HG03159 (cell line): ENCODE results near the gene NOP14.
A peak's percentile ranks its signal among the peaks of the same experiment; 100 is the strongest.
"Not testable (repeated sequence)": the region's sequence is repeated elsewhere in the genome, so short reads cannot be mapped to it uniquely, and the experiment has no call there.

ENCODE experiments used
- ATAC-seq: cut with Tn5 transposase; IDR thresholded peaks from one replicate; pipeline ENCODE4 v1.9.1; 2021; ENCODE audit warnings: mild to moderate bottlenecking, moderate library complexity; ENCODE audit not compliant: unreplicated experiment

The NOP14 gene

DNA sequence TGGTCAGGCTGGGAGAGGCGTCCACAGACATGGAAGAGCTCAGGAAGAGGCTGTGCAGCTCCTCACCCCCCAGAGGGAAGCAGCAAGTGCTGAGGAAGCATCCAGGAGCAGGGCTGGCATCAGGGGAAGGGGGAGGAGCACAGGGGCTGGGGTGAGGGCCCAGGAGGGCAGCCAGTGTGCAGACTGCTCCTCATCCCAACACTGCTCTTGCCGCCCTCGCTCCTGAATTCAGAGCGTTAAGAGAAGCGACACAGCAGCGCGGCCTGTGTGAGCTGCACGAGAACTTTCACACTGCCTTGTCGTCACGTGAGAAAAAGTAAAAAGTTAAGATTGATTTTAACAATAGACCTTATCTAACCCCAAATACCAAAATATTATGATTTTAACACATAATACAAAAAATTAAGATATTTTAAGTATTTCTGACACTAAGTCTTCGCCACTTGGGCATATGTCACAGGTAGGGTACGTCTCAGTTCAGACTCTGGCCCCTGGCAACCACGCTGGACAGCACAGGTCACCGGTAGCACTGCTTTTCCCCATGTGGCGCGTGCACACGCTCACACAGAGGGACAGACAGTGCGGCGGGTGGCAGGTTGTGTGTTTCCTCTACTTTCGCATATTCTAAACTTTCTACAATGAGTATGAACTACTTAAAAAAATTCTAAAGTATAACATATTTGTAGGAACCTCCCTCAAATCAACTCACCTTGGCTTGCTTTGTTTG, 19.7 kb downstream of the NOP14 start:
- no peak for ATAC-seq

DNA sequence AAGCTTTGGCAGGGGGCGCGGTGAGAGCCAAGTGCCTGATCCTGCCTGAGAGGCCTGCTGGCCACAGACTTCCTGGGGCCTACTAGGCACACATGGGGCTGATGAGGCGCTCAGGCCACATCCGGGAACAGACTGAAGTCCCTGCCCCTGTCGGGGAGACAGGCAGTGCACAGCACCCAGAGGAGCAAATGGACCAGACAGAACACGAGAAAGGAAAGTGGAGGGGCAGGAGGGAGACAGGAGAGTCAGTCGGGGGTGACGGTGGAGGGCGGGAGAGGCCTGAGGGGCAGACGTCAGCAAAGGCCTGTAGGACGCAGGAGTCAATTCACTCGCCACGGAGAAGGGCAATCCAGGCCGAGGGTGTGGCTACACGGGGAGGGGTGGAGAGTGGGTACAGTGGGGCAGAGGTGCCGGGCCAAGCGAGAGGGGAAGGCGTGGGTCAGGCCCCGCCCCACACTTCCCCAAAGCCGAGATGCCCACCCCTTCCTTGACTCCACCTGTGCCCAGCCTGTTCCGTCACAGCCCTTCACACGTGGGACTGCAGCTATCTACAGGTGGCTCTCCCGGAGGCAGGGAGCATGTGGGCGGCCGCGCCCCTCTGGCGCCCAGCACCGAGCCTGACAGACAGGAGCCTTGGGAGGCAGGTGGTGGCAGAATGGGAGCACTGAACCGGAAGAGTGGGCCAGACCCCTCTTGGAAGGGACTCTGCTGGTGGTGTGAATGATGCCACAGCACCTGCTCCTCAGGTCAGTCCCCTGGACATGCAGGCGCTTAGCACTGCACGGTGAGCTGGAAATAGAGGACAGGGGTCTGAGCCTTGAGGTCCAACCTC, 20.5 kb downstream of the NOP14 start:
- no peak for ATAC-seq

DNA sequence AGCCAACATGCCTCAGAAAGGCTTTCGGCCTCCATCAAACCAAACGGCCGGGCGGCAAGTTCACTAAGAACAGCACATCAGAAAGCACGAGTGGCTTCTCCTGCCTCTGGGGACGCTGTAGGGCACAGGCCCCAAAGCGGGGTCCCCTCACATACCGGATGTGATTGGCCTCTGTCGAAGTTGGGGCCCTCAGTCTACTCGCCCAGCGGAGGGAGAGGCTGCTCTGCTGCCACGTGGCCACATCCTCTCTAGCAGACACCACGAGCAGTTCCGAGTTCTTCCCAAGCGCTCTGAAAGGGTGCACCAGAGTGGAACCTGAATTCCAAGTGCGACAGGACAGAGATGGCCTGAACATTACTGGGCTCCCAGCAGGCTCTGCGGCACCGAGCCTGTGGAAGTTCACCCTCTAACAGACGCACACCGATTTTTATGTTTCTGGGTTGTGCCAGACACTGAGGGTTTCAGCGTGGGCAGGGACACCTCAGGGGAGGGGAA, 21.1 kb downstream of the NOP14 start:
- no peak for ATAC-seq

DNA sequence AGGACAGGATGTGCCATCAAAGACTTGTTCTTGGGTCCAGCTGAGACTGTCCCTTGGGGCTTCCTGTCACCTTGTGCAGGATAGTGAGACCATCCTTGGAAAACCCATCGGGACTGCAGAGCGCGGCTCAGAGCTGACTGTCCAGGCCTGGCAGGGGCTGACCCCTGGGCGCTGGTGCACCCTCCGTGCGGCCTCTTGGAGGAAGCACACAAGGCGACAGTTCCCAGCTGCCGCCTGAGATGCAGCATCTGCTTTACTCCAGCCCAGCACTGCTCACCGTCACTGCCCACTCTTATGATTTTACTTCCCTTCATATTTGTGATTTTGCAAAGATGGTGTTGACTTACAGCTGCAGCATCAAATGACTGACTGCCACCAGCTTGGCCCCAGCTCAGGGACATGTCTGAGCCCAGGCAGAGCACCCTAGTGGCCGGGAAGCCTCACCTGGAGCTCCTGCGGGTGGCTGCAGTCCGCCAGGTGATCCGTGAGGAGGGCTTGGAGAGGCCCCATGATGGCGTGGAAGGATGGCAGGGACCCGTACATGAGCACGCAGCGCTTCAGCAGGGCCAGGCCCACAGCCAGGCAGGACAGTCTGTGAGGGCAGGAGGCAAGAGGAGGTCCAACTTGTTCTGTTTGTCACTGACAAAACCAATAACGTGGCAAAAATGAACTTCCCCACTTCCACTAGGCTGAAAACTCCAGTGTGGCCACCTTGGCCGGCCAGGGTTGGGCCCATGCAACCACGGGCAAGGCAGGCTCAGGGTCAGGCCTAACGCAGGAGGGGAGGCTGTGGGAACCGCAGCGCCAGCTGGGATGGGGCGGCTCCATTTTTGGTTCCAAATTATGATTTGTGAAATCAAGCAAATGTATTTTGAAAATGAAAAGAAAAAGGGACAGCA, 21.8 kb downstream of the NOP14 start:
- ATAC-seq = no peak

DNA sequence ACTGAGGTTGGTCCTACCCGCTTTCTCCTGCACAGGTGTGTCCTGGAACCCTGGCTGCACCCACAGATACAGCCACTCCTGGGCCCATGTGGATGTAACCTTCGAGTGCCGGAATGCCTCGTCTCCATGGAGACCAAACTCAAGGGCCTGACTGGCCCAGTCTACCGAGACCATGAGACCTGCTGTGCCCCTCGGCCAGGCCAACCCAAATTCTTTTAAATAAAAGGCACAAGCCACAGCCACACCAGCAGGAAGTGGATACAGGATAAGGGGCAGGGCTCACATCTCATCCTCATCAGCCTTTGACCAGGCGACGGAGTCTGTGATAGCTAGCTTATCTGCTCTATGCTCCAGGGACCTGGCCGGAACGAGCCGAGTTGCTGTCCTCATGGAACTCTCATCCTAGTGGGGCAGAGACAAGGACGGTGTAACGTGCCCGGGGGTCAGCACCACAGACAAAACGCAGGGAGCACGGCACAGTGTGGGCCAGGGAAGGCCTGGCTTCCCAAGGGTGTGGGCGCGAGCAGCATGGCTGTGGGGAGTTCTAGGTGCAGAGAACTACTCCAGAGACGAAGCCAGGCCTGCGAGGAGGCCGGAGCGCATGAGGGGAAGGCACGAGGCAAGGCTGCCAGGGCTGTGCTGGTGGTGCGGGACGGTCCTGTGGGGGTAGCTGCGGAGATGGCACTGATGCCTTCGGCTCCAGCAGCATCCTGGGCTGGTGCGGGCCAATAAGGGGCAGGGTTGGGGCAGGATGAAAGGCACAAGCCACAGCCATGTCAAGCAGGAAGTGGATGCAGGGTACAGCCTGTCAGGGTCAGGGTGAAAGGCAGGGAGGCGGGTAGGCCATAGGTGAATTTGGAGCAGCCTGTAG, 22.7 kb downstream of the NOP14 start:
- ATAC-seq = no peak

DNA sequence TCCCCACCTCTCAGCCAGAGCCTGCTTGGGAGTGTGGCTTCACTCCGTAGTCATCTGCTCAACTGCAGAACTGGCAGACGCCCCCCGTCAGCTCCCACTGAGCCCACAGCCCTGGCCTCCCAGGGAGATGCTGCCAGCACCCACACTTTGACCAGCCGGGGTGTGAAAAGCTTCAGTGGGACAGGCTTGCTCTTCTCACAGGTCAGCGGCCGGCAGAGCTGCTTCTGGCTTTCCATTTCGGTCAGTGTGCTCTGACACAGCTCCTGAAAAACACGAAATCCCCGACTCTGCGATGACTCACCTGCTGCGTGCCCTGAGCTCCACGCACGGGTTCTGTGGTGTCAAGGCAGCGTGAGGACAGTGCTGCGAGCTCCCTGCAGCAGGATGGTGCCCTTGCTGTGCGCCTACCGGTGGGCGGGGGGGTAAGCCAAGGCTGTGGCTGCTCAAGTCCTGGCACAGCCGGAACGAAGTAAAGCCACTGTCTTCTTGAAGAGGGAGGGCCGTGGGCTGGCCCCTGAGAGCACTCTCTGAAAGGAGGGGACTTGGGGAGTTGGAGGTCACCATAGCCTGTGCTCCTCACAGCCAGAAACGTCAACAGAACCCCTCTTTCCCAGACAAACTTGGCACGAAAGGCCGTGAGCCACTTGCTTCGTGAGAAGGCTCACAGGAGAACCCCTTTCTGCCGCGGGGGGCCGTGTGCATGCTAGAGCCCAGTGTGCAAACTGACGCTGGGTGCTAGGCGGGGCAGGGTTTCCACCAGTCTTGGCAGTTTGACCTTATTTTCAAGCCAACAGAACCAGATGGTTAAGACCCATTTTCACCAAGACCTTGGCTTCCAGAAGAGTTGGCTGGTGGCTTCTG, 23.6 kb downstream of the NOP14 start:
- ATAC-seq = no peak

DNA sequence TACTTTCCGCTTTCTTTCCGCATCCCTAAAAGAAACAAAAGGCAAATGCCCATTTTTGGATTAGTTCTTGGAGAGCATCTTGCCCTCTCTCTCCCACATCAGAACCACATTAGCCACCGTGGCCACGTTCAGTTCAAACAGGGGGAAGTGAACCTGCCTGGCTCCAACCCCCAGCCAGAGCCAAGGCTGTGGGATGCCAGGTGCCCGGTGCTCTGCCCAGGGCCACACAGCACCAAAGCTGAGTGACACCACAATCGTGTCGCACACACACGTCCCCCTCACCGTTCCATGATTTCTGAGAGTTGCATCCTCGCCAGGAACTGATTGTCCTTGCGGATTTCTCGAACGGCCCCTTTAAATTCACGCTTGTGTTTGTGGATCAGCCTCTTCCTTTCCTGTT, 24.3 kb downstream of the NOP14 start:
- ATAC-seq = no peak

DNA sequence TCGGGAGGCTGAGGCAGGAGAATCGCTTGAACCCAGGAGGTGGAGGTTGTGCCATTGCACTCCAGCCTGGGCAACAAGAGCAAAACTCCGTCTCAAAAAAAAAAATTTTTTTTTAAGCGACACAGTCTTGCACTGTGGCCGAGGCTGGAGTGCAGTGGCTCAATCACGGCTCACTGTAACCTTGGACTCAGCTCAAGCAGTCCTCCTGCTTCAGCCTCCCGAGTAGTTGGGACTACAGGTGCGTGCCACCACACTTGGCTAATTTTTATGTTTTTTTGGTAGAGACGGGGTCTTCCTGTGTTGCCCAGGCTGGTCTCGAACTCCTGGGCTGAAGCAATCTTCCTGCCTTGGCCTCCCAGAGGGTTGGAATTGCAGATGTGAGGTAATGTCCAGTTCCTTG, 24.8 kb downstream of the NOP14 start:
- not testable (repeated sequence) for ATAC-seq

DNA sequence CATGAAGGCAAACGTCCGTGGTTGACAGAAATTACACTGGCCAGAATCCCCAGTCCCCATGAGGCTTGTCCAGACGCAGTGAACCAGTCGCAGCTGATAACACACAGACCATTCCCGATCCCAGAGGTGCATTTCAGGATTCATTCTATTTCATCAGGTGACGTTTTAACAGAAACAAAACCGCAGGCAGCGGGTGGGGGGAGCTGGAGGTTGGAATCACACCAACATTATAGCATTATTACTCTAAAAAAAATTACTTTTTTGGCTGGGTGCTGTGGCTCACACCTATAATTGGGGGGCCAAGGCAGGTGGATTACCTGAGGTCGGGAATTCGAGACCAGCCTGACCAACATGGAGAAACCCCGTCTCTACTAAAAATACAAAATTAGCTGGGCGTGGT, 25.2 kb downstream of the NOP14 start:
- no peak for ATAC-seq

DNA sequence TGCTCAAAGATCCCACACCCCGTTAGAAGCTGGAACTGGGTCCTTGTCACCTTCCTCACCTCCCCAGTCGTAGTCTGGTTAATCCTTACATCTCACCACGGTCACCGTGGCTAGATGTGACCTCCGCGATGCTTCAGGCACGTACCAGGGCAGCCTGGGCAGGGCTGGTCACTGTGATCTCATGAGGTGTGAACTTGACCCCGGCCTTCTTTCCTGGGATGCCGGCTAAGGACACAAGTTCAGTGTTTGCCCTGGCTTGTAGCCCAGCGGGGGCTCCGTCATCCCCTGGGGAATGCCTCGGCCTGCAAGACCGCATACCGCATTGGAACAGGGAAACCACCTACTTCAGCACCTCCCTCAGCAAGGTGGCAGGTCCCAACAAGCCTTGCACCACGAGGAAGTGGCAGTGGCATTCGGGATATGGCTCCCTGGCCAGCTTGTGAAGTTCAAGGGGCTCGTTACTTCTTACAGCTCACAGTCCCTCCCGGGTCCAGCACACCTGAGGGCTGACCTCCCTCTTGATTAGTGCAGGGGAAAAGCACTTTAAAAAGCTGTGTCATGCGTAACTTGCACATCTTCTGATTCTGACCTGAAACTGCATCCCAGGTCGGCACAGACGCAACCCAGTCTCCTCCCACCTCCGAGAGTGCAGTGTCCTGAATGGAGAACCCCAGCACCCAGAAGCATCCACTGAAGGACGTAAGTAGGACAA, 25.9 kb downstream of the NOP14 start:
- ATAC-seq = no peak

DNA sequence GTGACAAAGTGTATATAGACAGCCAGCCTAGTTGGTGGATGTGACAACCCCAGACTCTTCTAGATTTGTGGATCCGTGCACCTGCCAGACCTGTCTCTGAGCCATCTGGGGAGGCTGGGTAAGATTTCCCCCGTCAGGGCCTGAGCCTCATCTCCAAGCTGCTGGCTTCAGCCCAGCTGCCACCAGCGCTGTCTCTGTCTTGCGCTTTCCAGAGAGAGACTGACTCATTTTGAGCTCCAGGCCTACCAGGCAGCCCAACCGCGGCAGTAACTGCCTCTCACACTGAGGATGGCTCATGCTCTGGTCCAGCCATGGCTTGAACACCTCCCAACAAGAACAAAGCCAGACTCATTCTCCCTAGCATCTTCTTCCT, 26.4 kb downstream of the NOP14 start:
- no peak for ATAC-seq

DNA sequence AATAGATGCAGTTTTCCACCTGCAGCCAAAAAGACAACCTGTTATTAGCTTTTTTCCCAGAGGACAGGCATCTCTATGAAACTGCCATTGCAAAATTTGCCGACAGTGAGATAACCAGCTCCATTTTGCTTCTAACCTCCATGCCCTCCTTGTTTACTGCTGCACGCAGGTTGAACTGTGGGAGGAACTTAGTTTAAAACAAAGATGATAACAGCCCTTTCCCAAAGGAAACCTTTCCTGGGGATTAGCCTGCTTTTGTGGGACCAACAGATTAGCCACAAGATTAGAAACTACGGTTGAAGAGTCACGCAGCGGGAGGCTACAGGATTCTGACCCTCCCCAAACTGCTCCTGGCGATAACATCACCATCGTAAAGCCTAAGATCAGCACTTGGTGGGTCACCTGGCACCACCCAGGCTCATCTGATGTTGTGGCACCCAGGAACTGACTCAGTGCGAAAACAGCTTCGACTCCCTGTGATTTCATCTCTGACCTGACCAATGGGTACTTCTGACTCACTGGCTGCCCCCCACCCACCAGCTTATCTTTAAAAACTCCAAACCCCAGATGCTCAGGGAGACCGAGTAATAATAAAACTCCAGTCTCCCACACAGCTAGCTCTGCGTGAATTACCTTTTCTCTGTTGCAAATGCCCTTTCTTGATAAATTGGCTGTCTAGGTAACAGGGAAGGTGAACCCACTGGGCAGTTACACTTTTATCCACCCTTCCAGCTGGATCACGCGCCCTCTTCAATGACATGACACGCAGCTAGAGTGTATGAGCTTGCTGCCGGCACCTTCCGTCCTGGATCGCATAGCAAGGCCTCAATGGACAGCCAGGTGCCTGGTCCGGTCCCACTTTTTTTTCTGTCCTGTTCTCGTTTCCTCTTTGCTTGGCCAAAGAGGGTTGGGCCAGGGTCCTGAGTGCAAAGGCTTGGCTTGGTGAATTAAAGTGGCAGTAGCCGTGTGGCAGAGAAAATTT, 27.2 kb downstream of the NOP14 start:
- no peak for ATAC-seq

DNA sequence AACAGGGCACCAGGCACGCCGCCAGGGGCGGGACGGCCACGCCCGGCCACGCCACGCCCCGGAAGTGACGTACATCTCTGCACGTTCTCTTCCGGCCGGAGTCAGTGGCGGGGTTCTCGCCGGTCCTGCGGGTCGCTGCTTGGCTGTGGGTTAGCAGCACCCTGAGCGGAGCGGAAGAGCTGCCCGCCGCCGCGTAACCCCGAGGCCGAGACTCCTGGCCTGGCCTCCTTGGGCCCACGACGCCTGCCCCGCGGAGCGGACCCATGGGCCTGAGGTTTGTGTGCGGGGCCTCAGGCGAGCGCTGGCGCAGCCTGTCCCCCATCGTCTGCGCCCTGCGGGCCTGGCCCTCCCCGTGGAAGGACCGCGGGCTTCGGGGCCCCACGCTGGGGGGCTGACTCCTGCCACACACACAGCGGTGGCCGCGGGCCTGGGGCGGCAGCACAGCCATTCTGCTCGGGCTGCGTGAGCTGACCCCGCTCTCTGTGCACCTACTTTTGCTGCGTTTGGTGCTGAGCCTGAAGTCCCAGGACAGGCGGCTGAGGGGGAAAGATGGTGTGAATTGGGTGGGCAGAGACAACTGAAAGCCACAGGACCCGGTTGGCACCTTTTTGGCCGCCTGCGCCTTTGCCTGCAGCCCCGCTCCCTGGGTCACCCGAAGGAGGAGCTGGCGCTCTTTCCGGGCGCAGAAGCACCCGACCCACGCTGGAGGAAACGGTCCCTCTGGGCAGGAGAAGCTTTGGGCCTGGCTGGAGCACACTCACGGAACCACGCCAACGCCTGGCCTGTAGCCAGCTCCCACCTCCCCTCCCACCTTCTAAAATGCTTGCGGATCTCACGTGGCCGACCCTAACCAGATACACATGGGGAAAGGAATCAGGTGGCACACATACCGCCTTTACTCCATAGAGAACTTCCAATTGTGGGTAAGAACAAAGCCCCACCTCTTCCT, 28.1 kb downstream of the NOP14 start:
- ATAC-seq = peak; percentile 56

DNA sequence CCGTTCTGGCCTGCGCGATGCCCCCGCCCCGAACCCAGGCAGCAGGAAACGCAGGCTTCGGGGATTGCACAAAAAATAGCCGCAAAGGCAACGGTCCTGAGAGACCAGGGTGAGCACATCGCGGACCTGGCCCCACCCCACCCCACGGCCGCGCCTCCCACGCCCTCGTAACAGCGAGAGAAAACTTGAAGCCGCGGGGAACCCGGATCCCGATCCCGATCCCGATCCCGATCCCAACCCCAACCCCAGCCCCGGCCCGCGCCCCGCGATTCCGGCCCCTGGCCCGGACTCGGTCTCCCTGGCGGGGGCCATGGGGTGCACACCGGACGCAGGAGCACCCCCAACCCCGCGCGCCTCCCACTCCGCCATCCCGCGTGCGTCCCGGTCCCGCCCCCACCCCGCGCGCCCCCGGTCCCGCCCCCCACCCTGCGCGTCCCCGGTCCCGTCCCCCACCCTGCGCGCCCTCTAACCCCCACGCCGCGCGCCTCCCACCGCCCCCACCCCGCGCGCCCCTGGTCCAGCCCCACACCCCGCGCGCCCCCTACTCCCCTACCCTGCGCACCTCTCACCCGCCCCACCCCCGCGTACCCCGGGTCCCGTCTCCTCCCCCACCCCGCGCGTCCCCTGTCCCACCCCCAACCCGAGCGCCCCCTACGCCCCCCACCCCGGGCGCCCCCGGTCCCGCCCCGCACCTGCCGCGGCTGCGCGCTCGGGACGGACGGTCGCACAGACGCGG, 29.0 kb downstream of the NOP14 start:
- ATAC-seq = no peak

DNA sequence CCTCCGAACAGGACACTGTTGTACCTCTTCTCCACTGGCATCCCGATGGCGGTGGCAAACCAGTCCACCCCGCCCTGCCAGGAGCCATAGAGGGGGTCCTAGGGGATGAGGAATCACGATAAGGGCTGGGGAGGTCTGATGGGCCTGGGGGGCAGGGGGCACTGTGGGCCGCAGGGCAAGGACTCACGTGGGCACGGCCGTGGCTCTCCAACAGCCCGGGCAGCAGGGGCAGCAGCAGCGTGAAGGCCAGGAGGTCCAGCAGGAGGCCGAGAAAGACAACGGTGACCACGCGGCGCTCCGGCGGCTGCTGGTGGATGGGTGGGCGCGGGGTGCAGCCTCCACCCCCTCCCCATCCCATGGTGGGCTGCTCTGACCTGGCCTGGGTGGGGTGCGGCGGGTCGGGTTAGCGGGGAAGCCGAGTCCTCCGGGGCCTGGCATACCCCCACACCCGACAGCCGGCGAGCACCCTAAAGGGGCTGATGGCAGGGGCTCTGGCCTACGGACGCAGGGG, 29.6 kb downstream of the NOP14 start:
- ATAC-seq = no peak
